Germinal center (tissue), 1 donor: ENCODE results near the gene PAPPA.

ENCODE experiments used
- DNase-seq: peaks from one replicate; pipeline ENCODE4 v3.0.0; 2012; ENCODE audit warnings: mixed read lengths, low spot score

Gene PAPPA

GRCh38 chr9:116276651-116277121 is 123.1 kb downstream of the PAPPA start:
- no peak for DNase-seq

DNA sequence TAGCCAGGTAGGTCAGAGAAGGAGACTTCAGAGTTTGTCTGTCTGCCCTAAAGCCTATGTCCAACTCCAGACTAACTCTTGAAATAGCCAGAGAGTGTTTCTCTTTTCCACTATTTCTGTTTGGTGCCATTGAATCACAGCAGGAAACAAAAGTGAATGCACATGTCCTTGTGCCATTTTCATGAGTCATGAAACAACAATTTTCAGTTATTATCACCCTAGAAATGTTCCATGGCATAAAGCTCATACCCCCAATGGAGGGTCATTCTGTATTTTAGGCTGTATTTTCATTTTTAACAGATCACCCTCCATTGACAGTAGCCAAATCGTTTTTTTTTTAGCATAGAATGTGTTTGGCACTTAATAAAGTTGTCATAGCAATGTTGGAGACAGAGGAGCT is 124.7 kb downstream of the PAPPA start:
- DNase-seq = no peak

DNA sequence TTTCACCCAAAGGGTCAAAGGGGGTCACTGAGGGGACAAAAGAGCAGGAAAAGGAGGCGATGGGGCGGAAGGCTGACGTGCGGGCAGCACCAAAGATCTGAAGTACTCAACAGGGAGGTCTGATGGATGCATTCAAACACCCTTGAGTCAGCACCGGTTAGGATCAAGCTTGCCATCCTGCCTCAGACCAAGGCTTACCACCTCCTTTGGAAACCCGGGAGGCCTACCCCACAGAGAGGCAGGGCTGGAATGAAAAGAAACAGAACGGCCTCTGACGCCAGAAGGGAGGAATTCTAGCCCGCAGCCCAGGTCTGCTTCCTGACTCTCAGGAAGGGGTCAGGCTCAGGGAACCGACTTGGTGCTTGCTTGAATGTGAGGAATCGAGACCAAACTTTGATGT is 125.6 kb downstream of the PAPPA start:
- DNase-seq = no peak

DNA sequence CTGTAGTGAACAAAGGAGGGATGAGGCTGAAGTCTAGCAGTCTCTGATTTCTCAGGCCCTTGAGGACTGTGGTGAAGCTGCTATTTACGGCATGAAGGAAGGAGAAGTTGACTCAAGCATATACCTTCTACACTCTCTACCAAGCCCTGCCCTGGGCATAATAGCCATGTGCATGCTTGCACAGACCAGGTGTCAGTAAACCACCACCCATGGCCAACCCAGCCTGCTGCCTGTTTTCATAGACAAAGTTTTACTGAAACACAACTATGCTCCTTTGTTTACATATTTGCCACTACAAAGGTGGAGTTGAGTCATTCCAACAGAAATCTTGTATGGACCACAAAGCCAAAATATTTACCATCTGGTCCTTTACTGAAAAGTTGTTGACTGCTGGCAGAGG is 126.9 kb downstream of the PAPPA start:
- DNase-seq = no peak

- DNase-seq = no peak
Observed at GRCh38 chr9:116282597-116282996, 129.0 kb downstream of the PAPPA start.

DNA sequence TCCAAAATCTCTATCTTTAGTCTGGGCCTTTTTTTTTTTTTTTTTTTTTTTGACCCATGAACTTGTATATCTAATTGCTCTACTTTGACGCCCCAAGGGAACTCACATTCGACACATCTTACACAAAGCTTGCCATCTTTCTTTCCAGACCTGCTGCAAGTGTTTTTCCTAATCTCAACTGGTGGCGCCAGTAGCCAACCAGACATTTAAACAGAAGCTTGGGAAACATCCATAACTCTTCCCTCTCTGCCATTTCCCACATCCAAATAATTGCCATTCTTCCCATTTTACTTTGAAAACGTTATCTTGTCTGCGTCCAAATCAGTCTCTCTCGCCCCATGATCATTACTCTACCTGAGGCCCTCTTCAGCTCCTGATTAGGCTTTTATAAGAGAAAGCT is 130.9 kb downstream of the PAPPA start:
- DNase-seq = no peak

DNA sequence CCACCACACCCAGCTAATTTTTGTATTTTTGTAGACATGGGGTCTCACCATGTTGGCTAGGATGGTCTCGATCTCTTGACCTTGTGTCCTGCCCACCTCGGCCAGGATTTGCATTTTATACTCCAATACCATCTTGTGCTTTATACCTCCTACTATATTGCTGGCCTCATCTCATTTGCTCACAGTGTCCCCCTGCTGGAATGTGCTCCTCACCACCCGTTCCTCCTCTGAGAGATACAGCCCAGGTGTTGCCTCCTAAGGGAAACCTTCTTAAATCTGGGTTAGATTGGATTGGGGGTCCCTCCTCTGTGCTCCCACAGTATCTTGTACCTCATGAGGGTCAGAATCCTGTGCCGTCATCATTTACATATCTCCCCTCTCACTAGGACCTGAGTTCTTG is 131.7 kb downstream of the PAPPA start:
- no peak for DNase-seq

DNA sequence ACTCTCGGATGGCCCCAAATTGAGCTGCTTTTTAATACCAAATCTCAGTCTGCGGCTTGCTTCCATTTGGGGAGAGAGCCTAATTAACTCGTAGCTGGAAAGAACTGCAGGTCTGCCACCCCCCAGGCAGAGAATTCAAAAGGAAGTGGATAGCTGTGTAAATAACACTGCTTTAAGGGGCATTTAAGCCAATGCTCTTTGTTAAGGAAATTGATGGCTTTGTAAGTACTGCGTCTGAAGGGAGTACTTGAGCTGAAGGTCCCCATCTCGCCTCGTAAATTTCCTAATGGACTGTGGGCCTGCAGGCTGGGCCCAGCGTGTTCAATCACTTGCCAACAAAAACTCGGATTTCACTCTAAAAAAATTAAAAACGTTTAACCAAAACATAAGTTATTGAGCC is 132.7 kb downstream of the PAPPA start:
- DNase-seq = no peak

GRCh38 chr9:116287721-116288120 is 134.1 kb downstream of the PAPPA start:
- DNase-seq = no peak

DNA sequence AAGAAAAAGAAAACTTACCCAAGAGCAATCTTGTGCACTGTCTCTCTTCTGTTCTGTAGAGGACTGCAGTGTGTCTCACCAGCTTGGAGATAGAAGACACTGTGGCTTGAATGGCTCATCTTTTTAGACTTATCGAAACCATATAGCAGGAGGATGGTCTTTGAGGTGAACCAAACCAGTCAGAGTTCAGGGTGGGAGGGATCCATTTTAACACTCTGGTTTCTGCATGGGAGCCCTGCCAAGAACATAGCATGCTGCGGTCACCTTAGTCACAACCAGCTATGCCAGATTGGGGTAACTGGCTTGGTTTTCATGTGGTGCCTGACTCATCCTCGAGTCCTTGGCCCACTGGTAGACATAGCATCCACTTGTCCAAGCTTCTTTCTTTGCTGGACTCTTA is 135.1 kb downstream of the PAPPA start:
- no peak for DNase-seq

DNA sequence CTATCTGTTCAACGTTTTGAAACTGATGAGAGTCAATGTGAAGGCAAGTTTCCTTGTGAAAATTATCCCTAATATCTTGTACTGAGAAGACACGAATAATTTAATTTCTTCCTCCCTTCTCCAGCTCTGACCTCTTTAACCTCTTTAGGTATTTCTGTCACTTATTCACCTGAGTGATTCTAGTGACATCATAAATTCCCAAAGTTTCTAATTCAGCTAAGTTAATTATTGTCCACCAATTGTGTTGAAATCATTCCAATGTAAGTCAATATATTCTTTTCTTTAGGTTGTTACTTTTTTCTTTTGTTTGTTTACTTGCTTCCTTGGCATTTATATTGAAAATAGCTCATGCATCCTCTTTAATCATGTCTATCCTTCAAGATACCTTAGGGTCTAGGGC is 143.8 kb downstream of the PAPPA start:
- DNase-seq = no peak

DNA sequence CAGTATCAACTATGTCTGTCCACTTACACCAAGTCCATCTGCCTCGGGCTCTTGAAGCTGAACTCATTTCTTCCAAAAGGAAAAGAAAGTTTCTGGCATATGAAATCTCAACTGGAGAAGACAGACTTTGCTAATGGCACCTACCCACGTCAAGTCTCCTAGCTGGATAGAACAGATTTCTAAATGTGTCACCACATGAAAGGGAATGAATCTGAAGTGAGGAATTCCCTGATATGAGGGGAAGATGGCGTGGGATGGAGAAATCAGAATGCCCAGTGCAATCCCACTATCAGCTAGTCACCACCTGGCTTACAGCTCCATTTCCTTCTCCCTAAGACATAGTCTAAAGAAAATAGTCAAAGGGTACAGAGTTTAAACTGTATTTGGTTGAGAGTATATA is 144.7 kb downstream of the PAPPA start:
- DNase-seq = no peak

DNA sequence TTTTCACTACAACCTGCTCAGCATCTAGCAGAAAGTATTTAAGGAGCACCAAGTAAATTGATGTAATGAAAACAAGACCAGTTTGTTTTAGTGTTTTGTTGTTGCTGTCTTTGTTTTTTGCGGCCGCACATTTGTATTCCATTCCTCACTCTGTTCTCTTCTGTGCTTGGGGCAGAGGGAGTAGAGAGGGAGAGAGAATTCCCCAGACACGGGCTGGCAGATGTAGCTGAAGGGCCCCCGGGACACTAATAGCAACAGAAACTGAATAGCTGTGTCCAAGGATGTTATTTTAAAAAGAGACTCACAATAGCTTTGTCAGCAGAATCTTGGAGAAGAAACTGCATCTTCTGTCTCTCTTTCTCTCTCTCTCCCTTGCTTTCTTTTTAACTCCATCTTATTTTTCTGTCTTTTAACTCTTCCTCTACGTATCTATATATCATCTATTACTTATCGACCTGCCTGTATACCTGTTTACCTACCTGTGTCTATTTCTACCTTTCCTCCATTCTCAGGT is 145.3 kb downstream of the PAPPA start:
- DNase-seq = no peak

- no peak for DNase-seq
Observed at GRCh38 chr9:116300360-116300870, 146.8 kb downstream of the PAPPA start.

GRCh38 chr9:116303270-116303669 is 149.7 kb downstream of the PAPPA start:
- DNase-seq = no peak

DNA sequence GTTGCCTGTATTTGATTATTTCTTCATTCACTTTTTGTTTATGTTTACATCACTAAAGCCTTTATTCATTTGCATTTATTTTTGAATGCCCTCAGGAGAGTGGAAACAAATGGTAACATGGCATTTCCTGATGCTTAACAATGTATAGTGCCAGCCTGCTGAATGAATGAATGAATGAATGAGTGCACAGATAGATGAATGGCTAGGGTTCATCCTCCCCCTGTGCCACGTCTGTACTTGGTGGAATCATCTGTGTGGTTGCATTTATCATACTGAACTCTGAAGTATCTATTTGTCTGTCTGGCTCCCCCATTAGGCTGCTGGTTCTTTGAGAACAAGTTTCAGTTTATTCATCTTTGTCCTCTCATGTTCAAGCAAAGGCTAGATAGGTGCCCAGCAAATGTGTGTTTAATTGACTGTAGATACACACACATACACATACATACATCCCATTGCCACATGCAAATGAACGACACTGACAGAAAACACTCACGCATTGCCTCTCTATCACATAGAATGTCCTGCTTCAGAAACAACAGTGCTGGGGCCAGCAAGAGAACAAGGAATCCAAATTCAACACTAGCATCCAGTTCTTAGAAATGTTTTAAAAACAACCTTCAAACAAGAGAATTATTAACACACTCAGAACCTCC is 150.4 kb downstream of the PAPPA start:
- DNase-seq = no peak

- DNase-seq = no peak
Observed at GRCh38 chr9:116304761-116305160, 151.2 kb downstream of the PAPPA start.

GRCh38 chr9:116308076-116308475 is 154.5 kb downstream of the PAPPA start:
- DNase-seq = no peak

GRCh38 chr9:116309900-116310611 is 156.5 kb downstream of the PAPPA start:
- no peak for DNase-seq

- no peak for DNase-seq
Observed at GRCh38 chr9:116312221-116312620, 158.6 kb downstream of the PAPPA start.

- DNase-seq = no peak
Observed at GRCh38 chr9:116313638-116314037, 160.0 kb downstream of the PAPPA start.

DNA sequence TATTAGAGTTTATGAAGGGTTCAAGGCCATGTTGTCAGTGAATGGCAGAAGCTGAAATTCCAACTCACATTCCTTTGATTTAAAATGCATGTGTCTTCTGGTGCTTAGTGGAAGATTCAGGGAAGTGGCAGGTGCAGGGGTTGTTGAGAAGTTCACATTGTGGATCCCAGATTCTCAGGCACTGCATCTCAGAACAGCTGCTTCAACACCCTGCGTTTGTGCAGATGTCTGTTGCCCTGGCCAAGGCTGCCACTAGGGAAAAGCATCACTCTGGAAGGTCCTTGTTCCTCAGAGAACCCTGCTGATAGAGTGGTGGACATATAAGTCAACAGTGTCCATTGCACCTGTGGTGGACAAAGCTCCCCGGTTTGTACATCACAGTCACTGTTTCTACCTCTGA is 162.7 kb downstream of the PAPPA start:
- DNase-seq = no peak

GRCh38 chr9:116317503-116317902 is 163.9 kb downstream of the PAPPA start:
- no peak for DNase-seq
